B cell (primary cell): Measurements from ENCODE around the gene SFSWAP. TPM values are rescaled to one million over a fixed set of nuclear protein-coding genes. Genes with fewer than 3 reads are reported as not detected.

Experiments
- ATAC-seq: fragments of 200-7000 bp; cut with Tn5 transposase; one replicate; pipeline ENCODE4 v1.10.0; 2021; ENCODE audit warnings: low read depth, mild to moderate bottlenecking, moderate number of reproducible peaks, moderate library complexity
- CTCF ChIA-PET: fragments of 350-600 bp; sonication (Branson Sonifier 250); formaldehyde crosslinking; loops from one replicate; lab custom pipeline; 2021; ENCODE audit warnings: antibody characterized with exemption, inconsistent platforms; lab: Charles Lee
- POLR2A ChIA-PET: fragments of 350-600 bp; sonication (Branson Sonifier 250); formaldehyde crosslinking; loops from one replicate; lab custom pipeline; 2021; ENCODE audit warnings: antibody characterized with exemption; lab: Charles Lee
- DNase-seq: peaks from one replicate; pipeline ENCODE4 v3.0.0; 2013
- H2AFZ ChIP-seq: 2 replicates; pipeline ENCODE4 v1.6.1; 2012; ENCODE audit warnings: mild to moderate bottlenecking, low read depth, low read length; ENCODE audit not compliant: insufficient read depth, poor library complexity, severe bottlenecking
- H3K27ac ChIP-seq, 2 donors: 1 replicate in 1 of 2; 2 replicates in 1 of 2; pipeline ENCODE4 v1.5.1; 2012 to 2013; ENCODE audit warnings: low read length in 2 of 2, mild to moderate bottlenecking in 2 of 2, moderate library complexity in 1 of 2
- H3K27me3 ChIP-seq, 4 experiments: fragments of 200-600 bp in 1 of 4; sonication (generic) in 1 of 4; replicated peaks in 1 of 4; 1 replicate in 2 of 4; 2 replicates in 2 of 4; pipeline versions ENCODE4 v1.6.1 to v1.7.0; 2013 to 2016; ENCODE audit warnings: low read length in 3 of 4, mild to moderate bottlenecking in 2 of 4, mixed read lengths in 1 of 4, moderate library complexity in 1 of 4; ENCODE audit not compliant: insufficient read depth in 4 of 4, control insufficient read depth in 3 of 4; ENCODE audit errors: control extremely low read depth in 1 of 4
- H3K36me3 ChIP-seq, 2 experiments: replicated peaks in 1 of 2; 1 replicate in 1 of 2; 2 replicates in 1 of 2; pipeline versions ENCODE4 v1.6.1 to v1.7.1; 2013; ENCODE audit warnings: low read length in 1 of 2; ENCODE audit not compliant: insufficient read depth in 2 of 2, control insufficient read depth in 1 of 2; ENCODE audit errors: control extremely low read depth in 1 of 2, extremely low read depth in 1 of 2
- H3K4me1 ChIP-seq, 2 donors: fragments of 200-600 bp in 1 of 2; sonication (generic) in 1 of 2; 1 replicate in 1 of 2; 2 replicates in 1 of 2; pipeline versions ENCODE4 v1.5.1 to v1.6.1; 2013 to 2017; ENCODE audit warnings: low read length in 2 of 2; ENCODE audit not compliant: control insufficient read depth in 2 of 2, insufficient read depth in 2 of 2
- H3K4me2 ChIP-seq: replicated peaks from 2 replicates; pipeline ENCODE3; 2012; ENCODE audit warnings: mild to moderate bottlenecking, low read depth, low read length; ENCODE audit not compliant: poor library complexity, severe bottlenecking
- H3K4me3 ChIP-seq, 5 experiments: fragments of 200-600 bp in 1 of 5; sonication (generic) in 1 of 5; 1 replicate in 3 of 5; 2 replicates in 2 of 5; pipeline versions ENCODE4 v1.5.1 to v1.7.0; 2011 to 2016; ENCODE audit warnings: low read length in 4 of 5, mild to moderate bottlenecking in 4 of 5, low read depth in 2 of 5, control low read depth in 1 of 5, moderate library complexity in 1 of 5; ENCODE audit not compliant: insufficient read depth in 1 of 5; ENCODE audit errors: control extremely low read depth in 1 of 5, extremely low read depth in 1 of 5
- H3K79me2 ChIP-seq: fragments of 200-600 bp; sonication (generic); one replicate; pipeline ENCODE4 v1.6.0; 2016; ENCODE audit warnings: low read length; ENCODE audit not compliant: control insufficient read depth, insufficient read depth
- H3K9ac ChIP-seq: fragments of 200-600 bp; sonication (generic); 2 replicates; pipeline ENCODE4 v1.6.1; 2017; ENCODE audit warnings: mild to moderate bottlenecking, low read length, moderate library complexity
- H3K9me3 ChIP-seq, 3 donors: one replicate each; pipeline versions ENCODE4 v1.6.1 to v1.7.1; 2013; ENCODE audit warnings: low read length in 2 of 3; ENCODE audit not compliant: control insufficient read depth in 2 of 3, insufficient read depth in 1 of 3; ENCODE audit errors: control extremely low read depth in 1 of 3
- H4K20me1 ChIP-seq: 2 replicates; pipeline ENCODE4 v1.6.0; 2012; ENCODE audit warnings: mild to moderate bottlenecking, low read length; ENCODE audit not compliant: insufficient read depth, control insufficient read depth, poor library complexity, severe bottlenecking
- H3K27ac Mint-ChIP-seq: one replicate; pipeline ENCODE4 v1.8.0; 2021; ENCODE audit warnings: mixed read lengths
- H3K27me3 Mint-ChIP-seq: one replicate; pipeline ENCODE4 v1.8.0; 2021; ENCODE audit warnings: mixed read lengths
- H3K4me1 Mint-ChIP-seq: one replicate; pipeline ENCODE4 v1.8.0; 2021; ENCODE audit warnings: mixed read lengths
- H3K4me3 Mint-ChIP-seq: one replicate; pipeline ENCODE4 v1.8.0; 2021; ENCODE audit warnings: mixed read lengths
- H3K9me3 Mint-ChIP-seq: one replicate; pipeline ENCODE4 v1.8.0; 2022; ENCODE audit warnings: mixed read lengths; ENCODE audit not compliant: insufficient read depth
- EZH2 ChIP-seq: IDR thresholded peaks from 2 replicates; pipeline ENCODE4 v1.6.1; 2012; ENCODE audit warnings: borderline replicate concordance, low read depth, mild to moderate bottlenecking, moderate library complexity, low read length; ENCODE audit not compliant: insufficient read depth, poor library complexity, severe bottlenecking
- WGBS: methylation state at CpG from one replicate; pipeline ENCODE4 v1.1.5; 2013; ENCODE audit warnings: missing lambda C conversion rate; ENCODE audit not compliant: insufficient coverage; 5-methylcytosine and 5-hydroxymethylcytosine counted together
- intact Hi-C: fragments of 100-400 bp; cut with micrococcal nuclease; formaldehyde crosslinking; loops from one replicate; pipeline ENCODE4 v1.10.0; 2022
- polyA plus RNA-seq: library from polyadenylated mRNA; depleted of rRNA; stranded (reverse); fragments of >200 nt; gene quantifications from 2 replicates; pipeline ENCODE4 v1.2.3, GENCODE V29; 2012
- total RNA-seq, 2 donors: library from RNA; stranded (reverse); fragments of 120-200 nt in 1 of 2; gene quantifications; 1 replicate in 1 of 2; 2 replicates in 1 of 2; pipeline versions ENCODE4 v1.2.3 to v1.2.4, GENCODE V29; 2013 to 2022
- TF ChIP-seq, protein P1 (sequence below): fragments of 200-600 bp; IDR thresholded peaks from one replicate; pipeline ENCODE4 v1.8.0; 2022; ENCODE audit warnings: antibody characterized with exemption, mild to moderate bottlenecking

SFSWAP gene
- total and polyA plus RNA-seq, 2 donors (not counting 1 experiment from before 2014, with no cell fraction given), result 69.3 to 122 TPM

DNA sequence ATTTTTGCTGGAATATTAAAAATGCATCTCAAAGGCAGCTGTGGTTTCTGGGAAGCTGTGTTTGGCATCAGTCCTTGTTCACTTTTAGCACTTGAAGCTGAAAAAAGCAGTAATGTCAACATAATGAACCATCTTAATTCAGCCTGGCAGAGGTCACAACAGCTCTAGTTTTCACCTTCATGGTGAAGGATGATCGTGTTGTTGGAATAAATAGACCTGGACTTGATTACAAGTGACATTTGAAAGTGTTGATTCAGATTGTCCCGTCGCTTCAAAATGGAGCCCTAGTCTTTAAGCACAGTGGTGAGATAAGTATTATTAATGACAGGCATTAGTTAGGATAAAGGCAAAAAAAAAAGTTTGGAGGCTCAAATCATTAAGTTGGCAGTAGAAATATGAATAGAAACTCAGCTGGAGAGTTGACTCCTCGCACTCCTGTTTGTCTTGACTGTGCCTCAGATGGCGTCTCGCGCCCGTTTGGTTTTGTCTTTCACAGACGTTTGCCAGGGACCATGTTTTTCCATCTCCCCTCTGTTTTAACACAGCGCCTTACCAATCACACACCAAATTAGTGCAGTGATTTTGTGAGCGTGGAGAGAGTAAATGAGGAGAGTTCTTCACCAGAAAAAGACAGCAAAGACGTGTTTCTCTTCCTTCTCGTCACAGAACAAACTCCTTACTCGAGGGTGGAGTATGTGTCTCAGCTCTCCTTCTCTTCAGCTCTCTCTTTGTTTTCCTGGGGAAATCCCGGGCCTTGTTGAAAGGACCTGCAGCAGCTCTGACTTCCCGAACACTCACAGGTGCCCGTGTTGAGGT is 63.9 kb downstream of the SFSWAP start:
- H3K36me3 ChIP-seq, result peaks cover 6 to 34% of the 10 kb centered on the region in 2 experiments
- no peaks in the 10 kb centered on the region for H3K27me3 ChIP-seq
- ATAC-seq (no peak), DNase-seq (no peak)
- peaks cover 18% of the 10 kb centered on the region for H3K79me2 ChIP-seq
- intact Hi-C loops, result loop anchor here (1.0 to 10.0 kb wide), 4 partner anchors 8 to 173 kb away; partner anchors contain the start of genes EP400, PUS1 and SFSWAP
- H4K20me1 ChIP-seq, result no peaks in the 10 kb centered on the region
- peaks cover 62 to 68% of the 10 kb centered on the region in 2 donors for H3K4me1 ChIP-seq
- H3K4me2 ChIP-seq, result peak overlapping the region; percentile 85
- Mint-ChIP-seq H3K27me3 (no peaks in the 10 kb centered on the region), H3K4me1 (peaks cover 72% of the 10 kb centered on the region), H3K4me3 (peak overlapping the region; percentile 91), H3K9me3 (no peaks in the 10 kb centered on the region), H3K27ac (peak overlapping the region; percentile 97)
- H3K9ac ChIP-seq, result peak overlapping the region; percentile 63
- H3K4me3 ChIP-seq, result peak overlapping the region in 2 of 5 experiments; percentile 49 to 60
- peak overlapping the region; percentile 93 to 97 for H3K27ac ChIP-seq
- ChIA-PET POLR2A (no interaction called here), CTCF (interaction anchor here (0.9 to 3.5 kb wide), 3 partner anchors 20 to 175 kb away, joined by 3 to 14 read pairs (median 11); partner anchors contain the start of genes EP400 and MMP17)
- no peaks in the 10 kb centered on the region for H3K9me3 ChIP-seq
- TF ChIP-seq, protein P1, sequence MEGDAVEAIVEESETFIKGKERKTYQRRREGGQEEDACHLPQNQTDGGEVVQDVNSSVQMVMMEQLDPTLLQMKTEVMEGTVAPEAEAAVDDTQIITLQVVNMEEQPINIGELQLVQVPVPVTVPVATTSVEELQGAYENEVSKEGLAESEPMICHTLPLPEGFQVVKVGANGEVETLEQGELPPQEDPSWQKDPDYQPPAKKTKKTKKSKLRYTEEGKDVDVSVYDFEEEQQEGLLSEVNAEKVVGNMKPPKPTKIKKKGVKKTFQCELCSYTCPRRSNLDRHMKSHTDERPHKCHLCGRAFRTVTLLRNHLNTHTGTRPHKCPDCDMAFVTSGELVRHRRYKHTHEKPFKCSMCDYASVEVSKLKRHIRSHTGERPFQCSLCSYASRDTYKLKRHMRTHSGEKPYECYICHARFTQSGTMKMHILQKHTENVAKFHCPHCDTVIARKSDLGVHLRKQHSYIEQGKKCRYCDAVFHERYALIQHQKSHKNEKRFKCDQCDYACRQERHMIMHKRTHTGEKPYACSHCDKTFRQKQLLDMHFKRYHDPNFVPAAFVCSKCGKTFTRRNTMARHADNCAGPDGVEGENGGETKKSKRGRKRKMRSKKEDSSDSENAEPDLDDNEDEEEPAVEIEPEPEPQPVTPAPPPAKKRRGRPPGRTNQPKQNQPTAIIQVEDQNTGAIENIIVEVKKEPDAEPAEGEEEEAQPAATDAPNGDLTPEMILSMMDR, result no peak
- no peak for TF ChIP-seq EZH2
- H2AFZ ChIP-seq, result no peak overlapping the region
- 70% methylated on average over 7 of the region's 17 CpGs for WGBS
